Endothelial cell of umbilical vein (primary cell): ENCODE measurements around the gene KRT1. TPM values are rescaled to one million over a fixed set of nuclear protein-coding genes. Genes with fewer than 3 reads are reported as not detected.

Source experiments
- BruUV-seq: library from RNA; stranded (reverse); fragments of 400-500 nt; replicated peaks from 2 replicates; lab custom pipeline; 2021; lab: Mats Ljungman, UMichigan
- CTCF ChIA-PET: fragments of 300-600, 350-600 bp; sonication (Branson Sonifier 250); formaldehyde crosslinking; loops from one replicate; lab custom pipeline; 2021; ENCODE audit warnings: antibody characterized with exemption, inconsistent platforms; lab: Charles Lee
- POLR2A ChIA-PET: fragments of 300-600, 350-600 bp; sonication (Branson Sonifier 250); formaldehyde crosslinking; loops from one replicate; lab custom pipeline; 2021; ENCODE audit warnings: antibody characterized with exemption, inconsistent platforms; lab: Charles Lee
- DNase-seq: peaks from one replicate; pipeline ENCODE4 v3.0.0-alpha.2; 2011; ENCODE audit warnings: low read depth, low spot score
- FAIRE-seq: peaks from 2 replicates; lab custom pipeline; 2011; peaks lifted over from hg19 to GRCh38; lab: Jason Lieb, UNC
- H2AFZ ChIP-seq: 2 replicates; pipeline ENCODE4 v1.6.0; 2012; ENCODE audit warnings: low read depth, low read length, control low read depth, inconsistent platforms
- H3K27ac ChIP-seq: 2 replicates; pipeline ENCODE4 v1.5.1; 2011; ENCODE audit warnings: low read depth, mild to moderate bottlenecking, control low read depth, low read length, moderate library complexity; ENCODE audit not compliant: insufficient read depth
- H3K27me3 ChIP-seq, 2 experiments: 2 replicates each; pipeline versions ENCODE4 v1.6.0 to v1.6.1; 2011; ENCODE audit warnings: low read length in 2 of 2, mixed read lengths in 1 of 2; ENCODE audit not compliant: control insufficient read depth in 2 of 2, insufficient read depth in 2 of 2
- H3K36me3 ChIP-seq, 2 experiments: 2 replicates in 1 of 2; 3 replicates in 1 of 2; pipeline ENCODE4 v1.5.1; 2011; ENCODE audit warnings: low read length in 2 of 2, mild to moderate bottlenecking in 1 of 2, moderate library complexity in 1 of 2; ENCODE audit not compliant: control insufficient read depth in 2 of 2, insufficient read depth in 2 of 2; ENCODE audit errors: extremely low read depth in 1 of 2
- H3K4me1 ChIP-seq: 3 replicates; pipeline ENCODE4 v1.5.1; 2011; ENCODE audit warnings: mild to moderate bottlenecking, low read length; ENCODE audit not compliant: control insufficient read depth, insufficient read depth; ENCODE audit errors: extremely low read depth
- H3K4me2 ChIP-seq: 2 replicates; pipeline ENCODE4 v1.6.1; 2011; ENCODE audit warnings: low read length, control low read depth, mixed read lengths; ENCODE audit not compliant: insufficient read depth
- H3K4me3 ChIP-seq, 3 experiments: fragments of 200-600 bp in 1 of 3; sonication (generic), shearing (Covaris generic) in 1 of 3; replicated peaks in 1 of 3; 2 replicates each; pipeline ENCODE4 v1.5.1; 2011 to 2016; ENCODE audit warnings: control low read depth in 3 of 3, low read length in 3 of 3, mild to moderate bottlenecking in 2 of 3, inconsistent platforms in 1 of 3, low read depth in 1 of 3, moderate library complexity in 1 of 3; ENCODE audit not compliant: insufficient read depth in 1 of 3
- H3K79me2 ChIP-seq: 2 replicates; pipeline ENCODE4 v1.6.0; 2012; ENCODE audit warnings: low read length, inconsistent platforms; ENCODE audit not compliant: control insufficient read depth, insufficient read depth
- H3K9ac ChIP-seq: replicated peaks from 2 replicates; pipeline ENCODE3; 2011; ENCODE audit warnings: low read length, control low read depth; ENCODE audit not compliant: insufficient read depth; ENCODE audit errors: extremely low read depth
- H3K9me1 ChIP-seq: replicated peaks from 3 replicates; pipeline ENCODE4 v1.6.0; 2011; ENCODE audit warnings: mild to moderate bottlenecking, low read length; ENCODE audit not compliant: control insufficient read depth, insufficient read depth; ENCODE audit errors: extremely low read depth
- H3K9me3 ChIP-seq: replicated peaks from 2 replicates; pipeline ENCODE4 v1.5.1; 2012; ENCODE audit warnings: low read length, inconsistent platforms; ENCODE audit not compliant: control insufficient read depth, insufficient read depth
- H4K20me1 ChIP-seq: replicated peaks from 2 replicates; pipeline ENCODE3; 2011; ENCODE audit warnings: mild to moderate bottlenecking, low read length; ENCODE audit not compliant: control insufficient read depth, insufficient read depth; ENCODE audit errors: extremely low read depth
- EZH2 ChIP-seq: IDR thresholded peaks from 2 replicates; pipeline ENCODE4 v1.6.1; 2012; ENCODE audit warnings: borderline replicate concordance, low read depth, mild to moderate bottlenecking, moderate library complexity, low read length, inconsistent platforms; ENCODE audit not compliant: severe bottlenecking
- FOS ChIP-seq: IDR thresholded peaks from 2 replicates; pipeline ENCODE4 v1.6.1; 2011; ENCODE audit warnings: mild to moderate bottlenecking, low read length, moderate library complexity, borderline replicate concordance; ENCODE audit not compliant: insufficient read depth
- GATA2 ChIP-seq: IDR thresholded peaks from 2 replicates; pipeline ENCODE4 v1.7.0; 2011; ENCODE audit warnings: low read depth, mild to moderate bottlenecking, moderate library complexity, mixed read lengths, low read length; ENCODE audit not compliant: insufficient read length, insufficient read depth
- JUN ChIP-seq: IDR thresholded peaks from 2 replicates; pipeline ENCODE4 v1.6.1; 2011; ENCODE audit warnings: borderline replicate concordance, low read depth; ENCODE audit not compliant: insufficient read length, insufficient read depth
- MYC ChIP-seq: IDR thresholded peaks from one replicate; pipeline ENCODE4 v1.6.1; 2011; ENCODE audit warnings: mild to moderate bottlenecking, low read depth, low read length
- POLR2A ChIP-seq: IDR thresholded peaks from 2 replicates; pipeline ENCODE4 v1.6.1; 2012; ENCODE audit warnings: low read depth, mild to moderate bottlenecking, control low read depth, low read length
- POLR2AphosphoS5 ChIP-seq: IDR thresholded peaks from 2 replicates; pipeline ENCODE4 v1.6.1; 2012; ENCODE audit warnings: low read depth, mild to moderate bottlenecking, control low read depth, low read length, moderate library complexity; ENCODE audit not compliant: insufficient read depth
- dilution Hi-C: fragments of 300-500 bp; cut with MboI; formaldehyde crosslinking; loops from one replicate; pipeline ENCODE4 v1.15.0; 2019; ENCODE audit warnings: low sequenced_read_pairs; ENCODE audit not compliant: extremely low pct_ligation_motif_present
- intact Hi-C: fragments of 100-400 bp; cut with micrococcal nuclease; formaldehyde crosslinking; loops from one replicate; pipeline ENCODE4 v1.10.0; 2022
- polyA plus RNA-seq, 4 experiments: library from polyadenylated mRNA; depleted of rRNA in 3 of 4; stranded (reverse) in 3 of 4; unstranded in 1 of 4; fragments of >200 nt; gene quantifications; 2 replicates each; pipeline versions ENCODE4 v1.2.1 to v1.2.3, GENCODE V29; 2011 to 2012; ENCODE audit warnings: missing spikeins in 1 of 4
- total RNA-seq: library from RNA; stranded (reverse); gene quantifications from 2 replicates; pipeline ENCODE4 v1.2.3, GENCODE V29; 2021
- TF ChIP-seq, protein P1 (sequence below): IDR thresholded peaks from 2 replicates; pipeline ENCODE4 v1.6.1; 2011; ENCODE audit not compliant: insufficient read depth, insufficient read length
- TF ChIP-seq, protein P2 (sequence below), 2 donors: IDR thresholded peaks; 1 replicate in 1 of 2; 2 replicates in 1 of 2; pipeline ENCODE4 v1.5.1; 2011; ENCODE audit warnings: low read length in 2 of 2, mild to moderate bottlenecking in 2 of 2, moderate library complexity in 2 of 2, control low read depth in 1 of 2, inconsistent platforms in 1 of 2, low read depth in 1 of 2; ENCODE audit not compliant: insufficient read depth in 1 of 2; ENCODE audit errors: extremely low read depth in 1 of 2

KRT1 gene
- total and polyA plus RNA-seq, 2 donors (not counting 3 experiments of a cell fraction or from before 2014, with no cell fraction given) = not detected

DNA sequence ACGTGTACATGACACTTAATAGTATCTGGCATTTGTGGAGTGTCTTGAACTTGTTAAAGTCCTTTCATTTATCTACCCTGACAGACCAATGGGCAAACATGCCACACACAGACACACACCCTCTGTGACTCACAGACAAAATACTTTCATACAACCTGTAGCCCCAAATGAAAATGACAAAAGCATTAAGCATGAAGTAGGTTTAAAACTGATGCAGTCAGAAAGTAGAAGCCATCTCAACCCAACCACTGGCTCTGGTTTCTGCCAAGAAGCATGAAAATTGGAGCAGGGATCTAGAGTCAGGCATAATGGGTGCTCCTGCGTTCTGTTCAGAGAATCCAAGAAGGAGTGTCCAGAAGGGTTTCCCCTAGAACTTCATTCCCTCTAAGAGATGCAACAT lies 46.2 kb upstream of the KRT1 start:
- no peak for TF ChIP-seq GATA2
- TF ChIP-seq, protein P1, sequence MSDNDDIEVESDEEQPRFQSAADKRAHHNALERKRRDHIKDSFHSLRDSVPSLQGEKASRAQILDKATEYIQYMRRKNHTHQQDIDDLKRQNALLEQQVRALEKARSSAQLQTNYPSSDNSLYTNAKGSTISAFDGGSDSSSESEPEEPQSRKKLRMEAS = no peak
- TF ChIP-seq POLR2A = no peak
- no peak for TF ChIP-seq MYC
- TF ChIP-seq JUN = no peak
- no peak for TF ChIP-seq FOS
- TF ChIP-seq, protein P2, sequence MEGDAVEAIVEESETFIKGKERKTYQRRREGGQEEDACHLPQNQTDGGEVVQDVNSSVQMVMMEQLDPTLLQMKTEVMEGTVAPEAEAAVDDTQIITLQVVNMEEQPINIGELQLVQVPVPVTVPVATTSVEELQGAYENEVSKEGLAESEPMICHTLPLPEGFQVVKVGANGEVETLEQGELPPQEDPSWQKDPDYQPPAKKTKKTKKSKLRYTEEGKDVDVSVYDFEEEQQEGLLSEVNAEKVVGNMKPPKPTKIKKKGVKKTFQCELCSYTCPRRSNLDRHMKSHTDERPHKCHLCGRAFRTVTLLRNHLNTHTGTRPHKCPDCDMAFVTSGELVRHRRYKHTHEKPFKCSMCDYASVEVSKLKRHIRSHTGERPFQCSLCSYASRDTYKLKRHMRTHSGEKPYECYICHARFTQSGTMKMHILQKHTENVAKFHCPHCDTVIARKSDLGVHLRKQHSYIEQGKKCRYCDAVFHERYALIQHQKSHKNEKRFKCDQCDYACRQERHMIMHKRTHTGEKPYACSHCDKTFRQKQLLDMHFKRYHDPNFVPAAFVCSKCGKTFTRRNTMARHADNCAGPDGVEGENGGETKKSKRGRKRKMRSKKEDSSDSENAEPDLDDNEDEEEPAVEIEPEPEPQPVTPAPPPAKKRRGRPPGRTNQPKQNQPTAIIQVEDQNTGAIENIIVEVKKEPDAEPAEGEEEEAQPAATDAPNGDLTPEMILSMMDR (IDR thresholded peaks at IDR 0.05; ENCODE audit: extremely low read depth in 1 of 2, insufficient read depth in 1 of 2, low read depth in 1 of 2, low read length in 2 of 2) = no peak
- no peak for TF ChIP-seq POLR2AphosphoS5
- no peak for TF ChIP-seq EZH2
- no peaks in the 10 kb centered on the region for H3K9me1 ChIP-seq
- H3K9me3 ChIP-seq = no peaks in the 10 kb centered on the region
- H3K79me2 ChIP-seq = no peaks in the 10 kb centered on the region
- no peak for DNase-seq
- FAIRE-seq = no peak
- H3K4me2 ChIP-seq = no peak overlapping the region
- no peak overlapping the region for H3K9ac ChIP-seq
- H3K4me1 ChIP-seq = no peaks in the 10 kb centered on the region
- no peaks in the 10 kb centered on the region for H3K36me3 ChIP-seq
- no peaks in the 10 kb centered on the region for H4K20me1 ChIP-seq
- H2AFZ ChIP-seq = no peak overlapping the region
- H3K4me3 ChIP-seq = no peak overlapping the region
- no peak overlapping the region for H3K27ac ChIP-seq
- no TSS peak for BruUV-seq
- CTCF ChIA-PET = interaction anchor here (0.8 kb wide), 1 partner anchor 139 kb away, joined by 3 read pairs; no protein-coding TSS in a partner anchor
- POLR2A ChIA-PET = no interaction called here
- intact Hi-C loops (no loop called here), dilution Hi-C loops (no loop called here)
- H3K27me3 ChIP-seq = no peaks in the 10 kb centered on the region
